GM12878 (cell line): ENCODE data around the gene LIPF. TPM values are rescaled to one million over a fixed set of nuclear protein-coding genes. Genes with fewer than 3 reads are reported as not detected.

ENCODE experiments used
- ATAC-seq: fragments of 200-7000 bp; cut with Tn5 transposase; 3 replicates; pipeline ENCODE4 v1.9.1; 2020; ENCODE audit warnings: mild to moderate bottlenecking, moderate library complexity
- BruUV-seq: library from RNA; stranded (reverse); fragments of 400-500 nt; replicated peaks from 2 replicates; lab custom pipeline; 2021; lab: Mats Ljungman, UMichigan
- CTCF ChIA-PET: fragments of 300-600 bp; sonication (Branson Sonifier 250); formaldehyde crosslinking; extraction: SDS; loops from one replicate; lab custom pipeline; 2021; ENCODE audit warnings: inconsistent platforms; lab: Yijun Ruan, JAX
- POLR2A ChIA-PET: fragments of 350-600 bp; formaldehyde crosslinking; extraction: SDS; loops from one replicate; lab custom pipeline; 2021; ENCODE audit warnings: inconsistent platforms; lab: Charles Lee
- RAD21 ChIA-PET: fragments of 300-600 bp; sonication (Branson Sonifier 250); formaldehyde crosslinking; loops from one replicate; lab custom pipeline; 2023; ENCODE audit warnings: antibody characterized with exemption; ENCODE audit not compliant: unreplicated experiment; lab: Charles Lee
- SMC1A ChIA-PET: fragments of 300-600 bp; sonication (Branson Sonifier 250); formaldehyde crosslinking; loops from one replicate; lab custom pipeline; 2023; ENCODE audit not compliant: unreplicated experiment, uncharacterized antibody; lab: Charles Lee
- DNase-seq: peaks from one replicate; pipeline ENCODE4 v3.0.0-alpha.2; 2011; ENCODE audit warnings: low read depth, low spot score
- FAIRE-seq: peaks from 3 replicates; lab custom pipeline; 2011; peaks lifted over from hg19 to GRCh38; lab: Jason Lieb, UNC
- H2AFZ ChIP-seq: 2 replicates; pipeline ENCODE4 v1.6.0; 2011; ENCODE audit warnings: low read depth, low read length, control low read depth; ENCODE audit not compliant: control insufficient read depth
- H3K27ac ChIP-seq: 2 replicates; pipeline ENCODE4 v1.5.1; 2011; ENCODE audit warnings: control low read depth; ENCODE audit not compliant: control insufficient read depth, insufficient read depth
- H3K27me3 ChIP-seq, 2 experiments: replicated peaks in 1 of 2; 2 replicates each; pipeline versions ENCODE4 v1.6.0 to v1.6.1; 2011; ENCODE audit warnings: low read length in 1 of 2; ENCODE audit not compliant: control insufficient read depth in 2 of 2, insufficient read depth in 2 of 2
- H3K36me3 ChIP-seq, 2 experiments: 2 replicates each; pipeline ENCODE4 v1.5.1; 2011; ENCODE audit warnings: low read length in 1 of 2; ENCODE audit not compliant: control insufficient read depth in 2 of 2, insufficient read depth in 2 of 2
- H3K4me1 ChIP-seq: 2 replicates; pipeline ENCODE4 v1.6.1; 2011; ENCODE audit warnings: mild to moderate bottlenecking, low read length, moderate library complexity, mixed read lengths; ENCODE audit not compliant: control insufficient read depth, insufficient read depth
- H3K4me2 ChIP-seq: 2 replicates; pipeline ENCODE4 v1.6.0; 2011; ENCODE audit warnings: control low read depth; ENCODE audit not compliant: control insufficient read depth, insufficient read depth
- H3K4me3 ChIP-seq: fragments of 200-600 bp; sonication (generic); 2 replicates; pipeline ENCODE4 v1.5.1; 2016
- H3K79me2 ChIP-seq: 2 replicates; pipeline ENCODE4 v1.6.0; 2011; ENCODE audit warnings: low read length; ENCODE audit not compliant: control insufficient read depth, insufficient read depth
- H3K9ac ChIP-seq: 2 replicates; pipeline ENCODE4 v1.8.0; 2011; ENCODE audit warnings: low read length, control low read depth, mixed read lengths; ENCODE audit not compliant: control insufficient read depth, insufficient read depth
- H3K9me3 ChIP-seq: replicated peaks from 3 replicates; pipeline ENCODE4 v1.5.1; 2011; ENCODE audit warnings: mild to moderate bottlenecking, low read length; ENCODE audit not compliant: control insufficient read depth, insufficient read depth
- H4K20me1 ChIP-seq: 2 replicates; pipeline ENCODE4 v1.6.0; 2011; ENCODE audit not compliant: control insufficient read depth, insufficient read depth
- EP300 ChIP-seq, 2 experiments: fragments of 150-350 bp in 1 of 2; IDR thresholded peaks; 2 replicates each; pipeline ENCODE4 v1.6.1; 2011 to 2012; ENCODE audit warnings: low read depth in 2 of 2, low read length in 2 of 2, borderline replicate concordance in 1 of 2, improper control_type of control experiment in 1 of 2, inconsistent platforms in 1 of 2; ENCODE audit not compliant: control insufficient read depth in 1 of 2
- MTA2 ChIP-seq: fragments of 450-650 bp; IDR thresholded peaks from 2 replicates; pipeline ENCODE4 v1.6.1; 2016; ENCODE audit warnings: low read depth, mild to moderate bottlenecking, moderate library complexity
- NFIC ChIP-seq: IDR thresholded peaks from 2 replicates; pipeline ENCODE4 v1.6.1; 2012; ENCODE audit warnings: low read depth, mild to moderate bottlenecking, inconsistent platforms, low read length, moderate library complexity
- NFXL1 ChIP-seq: fragments of 450-650 bp; IDR thresholded peaks from 2 replicates; pipeline ENCODE4 v1.6.1; 2017; ENCODE audit warnings: antibody characterized with exemption, mild to moderate bottlenecking, borderline replicate concordance
- POLR2AphosphoS2 ChIP-seq: IDR thresholded peaks from 2 replicates; pipeline ENCODE4 v1.6.1; 2011; ENCODE audit warnings: low read depth, mild to moderate bottlenecking, low read length, improper control_type of control experiment, moderate library complexity
- SP1 ChIP-seq: IDR thresholded peaks from one replicate; pipeline ENCODE4 v1.6.1; 2011; ENCODE audit warnings: low read depth, low read length
- SREBF1 ChIP-seq: IDR thresholded peaks from 2 replicates; pipeline ENCODE4 v1.6.1; 2012; ENCODE audit warnings: mild to moderate bottlenecking, low read length
- SUPT20H ChIP-seq: IDR thresholded peaks from 2 replicates; pipeline ENCODE4 v1.6.1; 2011; ENCODE audit warnings: low read depth, mild to moderate bottlenecking, low read length, moderate library complexity, borderline replicate concordance; ENCODE audit not compliant: control insufficient read depth
- ZNF274 ChIP-seq: IDR thresholded peaks from one replicate; pipeline ENCODE4 v1.8.0; 2011; ENCODE audit not compliant: insufficient read length, insufficient read depth
- WGBS: methylation state at CpG from one replicate; pipeline ENCODE4 v1.1.6; 2016; ENCODE audit warnings: low lambda C conversion rate; ENCODE audit not compliant: insufficient replicate concordance, insufficient coverage; ENCODE audit errors: missing lambda C conversion rate; 5-methylcytosine and 5-hydroxymethylcytosine counted together
- in situ Hi-C: fragments of 300-500 bp; cut with MboI; formaldehyde crosslinking; loops from 9 replicates; pipeline ENCODE4 v1.14.3; 2018; ENCODE audit warnings: mixed read lengths
- intact Hi-C: fragments of 100-400 bp; cut with micrococcal nuclease; formaldehyde crosslinking; loops from one replicate; pipeline ENCODE4 v1.14.2; 2022; ENCODE audit not compliant: unreplicated experiment
- polyA plus RNA-seq, 11 experiments: library from polyadenylated mRNA; depleted of rRNA in 4 of 11; unstranded in 6 of 11; stranded (reverse) in 5 of 11; fragments of >200 nt; fragmentation: Nextera tagmentation in 4 of 11; fragmentation: Illumina TruSeq in 1 of 11; extraction: Ambion mirVana in 4 of 11; extraction: Trizol in 1 of 11; gene quantifications; 1 replicate in 1 of 11; 2 replicates in 10 of 11; pipeline versions ENCODE4 v1.2.1 to v1.2.3, GENCODE V29; 2011 to 2016; ENCODE audit warnings: inconsistent platforms in 2 of 11, missing spikeins in 2 of 11, low read depth in 1 of 11
- total RNA-seq, 4 experiments: library from RNA; depleted of rRNA in 3 of 4; stranded (reverse); fragments of >200 nt in 3 of 4; fragmentation: Illumina TruSeq in 1 of 4; extraction: Trizol in 1 of 4; gene quantifications; 2 replicates each; pipeline versions ENCODE4 v1.2.1 to v1.2.3, GENCODE V29; 2013 to 2021

LIPF gene
- total and polyA plus RNA-seq, 10 of the 15 experiments (the other 5 are each of a cell fraction or from before 2014, with no cell fraction given), result not detected

DNA sequence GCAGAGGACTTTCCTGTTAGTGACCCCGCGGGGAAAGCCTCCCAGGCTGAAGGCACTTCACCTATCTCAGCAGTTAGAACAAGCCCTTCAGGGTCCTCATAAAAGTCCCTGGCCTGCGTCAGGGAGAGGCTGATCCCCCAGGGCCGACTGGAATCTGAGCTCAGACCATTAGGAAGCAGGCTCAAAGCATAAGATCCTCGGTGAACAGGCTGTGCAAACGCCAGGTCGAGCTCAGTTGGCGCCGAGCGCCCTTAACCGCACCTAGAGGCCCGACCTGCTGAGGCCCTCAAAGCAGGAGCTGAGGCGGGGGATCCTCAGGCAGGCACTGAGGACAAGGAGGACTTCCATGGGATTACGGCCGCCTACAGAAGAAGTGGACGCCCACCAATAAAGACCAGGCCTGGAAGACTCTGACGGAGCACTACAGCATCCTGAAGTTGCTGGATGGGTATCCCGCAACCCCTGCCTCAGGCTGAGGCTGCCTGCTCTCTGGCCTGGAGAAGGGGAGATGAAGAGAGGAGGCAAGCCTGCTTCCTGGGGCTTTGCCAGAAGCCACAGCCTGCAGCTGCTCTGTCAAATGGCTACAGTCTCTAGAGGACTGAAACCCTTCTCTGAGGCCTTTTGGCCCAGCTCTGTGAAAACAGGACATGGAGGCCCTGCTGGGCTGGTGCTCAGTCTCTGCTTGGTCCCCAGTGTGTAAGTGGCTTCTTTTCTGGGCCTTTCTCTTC, 47.8 kb upstream of the LIPF start:
- TF ChIP-seq POLR2AphosphoS2 (no peak), EP300 (IDR thresholded peaks at IDR 0.05; ENCODE audit: borderline replicate concordance in 1 of 2, control insufficient read depth in 1 of 2, low read depth in 2 of 2, low read length in 2 of 2) (no peak), NFIC (no peak), MTA2 (no peak), SREBF1 (no peak), SP1 (no peak), NFXL1 (no peak), ZNF274 (no peak), SUPT20H (no peak)
- 85% methylated on average over 18 of the region's 18 CpGs for WGBS
- DNase-seq, result no peak
- Histone ChIP-seq H3K36me3 (no peaks in the 10 kb centered on the region), H3K4me1 (no peaks in the 10 kb centered on the region), H3K4me2 (no peak overlapping the region), H3K27ac (no peak overlapping the region), H3K27me3 (no peaks in the 10 kb centered on the region), H2AFZ (0 out of 2 replicates have a peak overlapping the region, but pooled peaks have one; percentile 23), H3K9ac (no peak overlapping the region), H3K79me2 (no peaks in the 10 kb centered on the region), H3K9me3 (no peaks in the 10 kb centered on the region; the same call in 2 of the 3 replicates), H3K4me3 (no peak overlapping the region), H4K20me1 (no peaks in the 10 kb centered on the region)
- CTCF ChIA-PET, result interaction anchor here (0.7 kb wide), 1 partner anchor 9 kb away, joined by 3 read pairs; no protein-coding TSS in a partner anchor
- RAD21 ChIA-PET, result interaction anchor here (0.6 kb wide), 1 partner anchor 229 kb away, joined by 5 read pairs; no protein-coding TSS in a partner anchor
- POLR2A ChIA-PET, result no interaction called here
- ATAC-seq, result no peak
- SMC1A ChIA-PET, result no interaction called here
- in situ Hi-C loops (no loop called here), intact Hi-C loops (no loop called here)
- no peak for FAIRE-seq
- no TSS peak for BruUV-seq
